GM18907 (cell line): ENCODE measurements around the gene KCNMB2.

Experiments used
- ATAC-seq: cut with Tn5 transposase; IDR thresholded peaks from one replicate; pipeline ENCODE4 v1.9.1; 2021; ENCODE audit warnings: mild to moderate bottlenecking, moderate library complexity; ENCODE audit not compliant: unreplicated experiment

The KCNMB2 gene

DNA sequence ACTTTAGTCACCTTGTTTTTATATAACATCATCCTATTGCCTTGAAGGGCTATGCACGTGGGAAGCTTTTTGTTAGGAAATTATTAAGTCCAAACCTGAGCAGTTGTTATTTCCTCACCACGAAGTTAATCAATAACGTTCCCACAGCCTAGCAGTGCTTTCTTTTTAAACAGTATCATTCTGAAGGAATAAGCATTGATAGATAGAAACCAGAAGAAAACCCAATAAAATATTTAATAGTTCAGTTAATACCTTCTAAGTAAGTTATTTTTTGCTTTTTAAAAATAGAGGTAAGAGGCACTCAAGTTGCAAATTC is 149.3 kb downstream of the KCNMB2 start:
- peak; percentile 60 for ATAC-seq

DNA sequence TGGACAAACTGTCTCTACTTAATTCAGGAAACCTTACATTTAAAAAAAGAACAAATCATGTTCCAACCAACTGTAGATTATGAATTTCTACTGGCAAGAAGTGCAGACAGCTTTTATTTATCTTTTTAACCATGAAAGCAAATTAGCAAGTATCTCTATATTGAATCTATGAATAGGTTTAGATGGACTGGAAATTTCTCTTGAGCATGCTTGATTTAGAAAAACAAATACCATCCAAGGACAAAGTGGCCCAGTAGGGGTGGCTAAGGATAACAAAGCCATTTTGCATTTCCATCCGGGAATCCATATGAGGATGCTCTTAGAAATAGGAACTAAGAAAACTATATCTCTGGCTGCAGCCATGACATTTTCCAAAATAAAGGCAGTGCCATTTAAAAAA is 150.6 kb downstream of the KCNMB2 start:
- ATAC-seq, result no peak

DNA sequence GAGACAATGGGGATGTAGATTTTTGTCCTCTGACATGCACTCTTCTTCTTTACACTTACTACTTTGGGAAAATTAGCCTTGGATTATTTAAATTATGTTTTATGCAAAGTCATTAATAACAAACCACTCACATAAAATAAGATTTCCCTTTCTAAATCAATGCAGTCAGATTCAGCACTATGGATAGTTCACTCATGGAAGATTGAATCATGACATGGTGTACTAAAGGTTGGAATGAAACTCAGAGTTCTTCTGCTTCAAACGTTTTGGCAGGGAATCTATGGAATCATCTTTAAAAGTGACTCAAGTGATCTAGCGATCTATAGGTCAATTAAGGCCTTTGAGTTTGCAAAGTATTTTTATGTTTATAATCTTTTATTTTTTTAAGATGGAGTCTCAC is 154.3 kb downstream of the KCNMB2 start:
- ATAC-seq, result no peak

DNA sequence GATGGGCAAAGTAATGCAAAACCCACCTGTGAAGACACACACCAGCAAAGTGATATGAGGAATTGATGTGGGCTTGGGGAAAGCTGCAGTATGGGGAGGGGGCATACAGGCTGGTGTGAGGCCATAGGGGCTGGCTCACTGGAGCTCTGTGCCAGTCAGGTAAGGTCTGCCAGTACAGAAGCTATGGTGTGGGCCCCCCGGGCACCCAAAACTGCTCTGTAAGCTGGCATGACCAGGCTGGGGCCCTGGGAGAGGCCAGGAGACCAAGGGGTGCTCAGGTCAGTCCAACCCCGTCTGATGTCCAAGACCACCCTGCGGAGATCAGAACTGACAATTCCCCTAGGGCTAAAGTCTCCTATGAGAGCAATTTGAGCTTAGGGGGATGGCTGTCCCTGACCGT is 163.1 kb downstream of the KCNMB2 start:
- ATAC-seq, result no peak

DNA sequence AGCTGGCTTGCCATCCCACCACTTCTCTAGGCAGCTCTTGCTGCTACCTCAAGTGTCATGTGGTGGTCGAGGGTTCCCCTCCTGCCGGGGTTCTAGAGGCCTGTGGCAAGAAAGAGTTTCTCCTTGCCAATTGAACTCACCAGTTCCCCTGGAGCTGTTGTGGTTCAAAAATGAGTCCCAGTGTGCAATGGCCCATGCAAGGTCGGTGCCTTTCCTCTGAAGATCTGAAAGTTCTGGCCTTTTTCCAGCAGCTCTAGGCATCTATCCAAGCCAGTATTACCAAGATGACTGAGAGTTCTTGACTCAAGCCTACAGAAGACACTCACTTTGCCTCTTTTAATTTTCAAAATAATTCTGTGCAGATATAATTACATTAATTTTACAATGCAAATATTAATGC is 163.6 kb downstream of the KCNMB2 start:
- no peak for ATAC-seq

DNA sequence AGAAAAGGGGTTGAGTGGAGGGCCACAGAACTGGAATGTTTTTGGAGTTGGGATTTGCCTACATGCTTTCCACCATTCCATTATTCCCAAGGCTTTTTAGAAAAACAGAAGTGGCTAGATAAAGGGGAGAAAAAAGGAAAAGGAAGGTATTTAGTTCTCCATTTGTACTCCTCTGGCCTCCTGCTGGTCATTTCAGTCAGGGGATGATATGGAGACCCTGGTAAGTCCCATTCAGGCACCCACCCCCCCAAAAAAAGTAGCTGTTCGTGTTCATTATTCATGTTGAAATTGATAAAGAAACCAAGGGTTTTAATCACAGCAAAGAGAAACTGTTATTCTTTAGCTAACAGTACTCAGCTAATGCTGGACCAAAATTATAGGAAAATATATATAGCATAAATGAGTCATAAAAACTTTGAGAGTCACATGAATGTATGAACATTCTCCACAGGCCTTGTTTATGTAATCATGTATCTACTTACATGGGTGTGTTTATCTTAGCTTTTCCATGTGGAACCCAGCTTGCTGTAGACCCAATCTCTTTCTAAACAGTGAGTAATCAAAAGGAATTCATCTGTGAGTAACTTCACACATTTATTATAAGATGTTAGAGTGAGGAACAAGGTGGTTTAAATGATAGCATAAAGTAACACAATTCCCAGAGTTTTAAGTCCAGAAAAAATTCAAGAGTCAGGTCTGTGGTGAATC is 167.2 kb downstream of the KCNMB2 start:
- no peak for ATAC-seq

DNA sequence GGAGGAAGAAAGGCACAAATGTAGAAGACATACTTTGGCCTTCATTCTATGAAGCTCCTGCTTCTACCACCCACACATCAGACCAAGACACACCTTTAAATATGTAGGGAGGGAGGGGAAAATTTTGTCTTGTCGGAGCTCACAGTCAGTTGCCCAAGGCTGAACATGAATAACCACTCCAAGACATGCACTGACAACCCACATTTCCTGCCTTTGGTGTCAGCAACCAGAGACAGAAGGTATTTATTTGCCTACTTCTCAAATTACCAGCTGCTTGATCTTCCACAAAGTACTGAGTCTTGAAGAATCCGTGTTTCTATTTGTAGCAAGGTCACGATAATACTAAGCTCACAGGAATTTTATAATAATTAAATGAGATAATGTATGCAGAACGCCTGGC is 169.7 kb downstream of the KCNMB2 start:
- no peak for ATAC-seq

DNA sequence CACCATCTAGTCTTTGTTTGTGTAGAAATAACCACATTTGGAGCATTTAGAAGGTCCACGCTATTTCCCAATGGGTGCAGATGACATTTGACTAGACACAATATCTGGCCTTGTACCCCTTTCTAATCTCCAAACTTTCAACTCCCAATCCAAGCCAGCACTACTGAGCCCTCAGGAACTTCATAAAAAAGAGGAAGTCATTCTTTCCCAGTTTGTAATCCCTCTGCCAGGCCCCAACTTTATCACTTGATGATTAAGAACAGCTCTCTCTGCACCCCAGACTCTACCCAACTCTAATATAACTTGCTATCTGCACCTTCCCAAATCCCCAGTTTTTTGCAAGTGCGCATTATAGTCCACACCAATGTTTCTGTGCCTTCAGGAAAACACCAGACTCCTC is 170.2 kb downstream of the KCNMB2 start:
- no peak for ATAC-seq

DNA sequence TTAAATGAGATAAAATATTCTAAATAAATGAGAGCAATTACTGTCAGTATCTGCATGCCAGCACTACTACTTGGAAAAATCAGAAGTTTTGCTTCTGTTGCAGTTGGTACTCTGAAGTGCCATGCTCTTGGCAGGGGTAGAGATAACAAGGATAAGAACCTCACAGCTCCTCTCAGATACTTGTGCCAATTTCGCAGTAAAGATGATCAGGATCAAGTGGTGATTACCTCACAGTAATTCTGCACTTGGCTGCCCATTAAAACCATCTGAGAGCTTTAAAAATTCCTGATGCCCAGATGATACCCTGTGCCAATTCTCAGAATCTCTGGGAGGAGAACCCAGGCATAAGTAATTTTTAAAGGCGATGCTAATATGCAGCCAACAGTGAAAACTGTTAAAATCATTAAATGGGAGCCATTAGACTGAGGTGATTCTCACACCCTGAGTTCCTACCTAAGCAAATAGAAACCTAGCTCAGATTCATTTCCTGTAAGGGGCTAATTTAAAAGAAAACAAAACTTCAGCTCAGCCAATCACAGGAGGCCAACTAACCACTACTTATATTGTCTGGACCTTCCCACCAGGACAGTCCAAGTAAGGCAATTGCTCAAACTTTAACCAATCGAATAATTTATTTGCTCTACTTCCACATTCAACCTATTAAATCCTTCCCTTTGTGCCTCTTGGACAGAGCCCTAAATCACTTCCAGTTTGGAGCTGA is 171.2 kb downstream of the KCNMB2 start:
- ATAC-seq, result peak; percentile 64

DNA sequence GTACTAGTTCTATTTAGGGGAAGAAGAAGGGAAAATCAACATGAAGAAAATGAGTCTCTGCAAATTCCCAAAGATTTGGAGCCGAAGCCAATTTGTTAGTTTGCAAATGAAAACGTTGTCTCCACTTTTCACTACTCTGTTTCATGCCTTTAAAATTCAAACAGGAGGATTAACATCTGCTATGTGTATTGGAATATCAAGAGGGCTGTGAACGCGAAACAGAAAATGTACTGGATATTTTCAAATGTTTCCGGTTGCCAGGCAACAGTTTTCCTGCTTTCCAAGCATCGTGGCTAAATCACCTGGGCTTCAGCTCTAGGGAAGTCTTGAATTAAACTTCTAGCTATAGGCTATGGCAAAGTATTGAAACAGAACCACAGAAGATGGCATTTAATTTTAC is 172.8 kb downstream of the KCNMB2 start:
- ATAC-seq, result no peak

DNA sequence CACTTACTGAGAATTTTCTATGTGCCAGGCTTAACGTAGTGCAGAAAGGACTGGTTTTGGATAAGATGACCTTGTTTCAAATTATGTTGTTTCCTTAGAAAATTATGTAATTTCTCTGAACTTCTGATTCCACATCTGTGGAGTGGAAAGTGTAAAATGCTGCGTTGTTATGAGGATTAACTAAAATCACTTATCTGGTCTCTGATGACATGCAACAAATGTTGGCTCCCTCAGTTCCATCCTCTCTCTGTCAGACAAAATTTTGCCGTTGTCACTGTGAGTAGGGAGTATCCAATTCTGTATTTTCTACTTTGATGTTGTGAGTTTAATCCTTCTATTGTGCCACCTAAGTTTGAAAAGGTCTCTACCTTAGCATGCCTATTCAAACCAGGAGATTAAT is 175.5 kb downstream of the KCNMB2 start:
- no peak for ATAC-seq

DNA sequence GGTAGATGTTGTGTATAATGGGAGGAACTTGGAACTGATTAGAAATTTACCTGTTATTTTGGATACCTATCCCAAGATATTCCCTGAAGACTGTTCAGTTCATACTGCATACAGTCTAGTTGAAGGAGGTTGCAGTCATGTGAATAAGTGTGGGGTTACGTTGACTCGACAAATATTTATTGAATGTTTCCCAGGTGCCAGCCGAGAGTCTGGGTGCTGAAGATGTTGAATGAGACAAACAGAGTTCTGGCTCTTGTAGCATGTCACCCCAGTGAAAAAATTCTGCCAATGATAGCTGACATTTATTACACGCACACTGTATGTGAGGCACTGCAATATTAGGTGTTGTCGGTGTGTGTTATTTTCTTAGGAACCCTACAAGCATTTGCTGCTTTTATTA is 176.0 kb downstream of the KCNMB2 start:
- no peak for ATAC-seq

DNA sequence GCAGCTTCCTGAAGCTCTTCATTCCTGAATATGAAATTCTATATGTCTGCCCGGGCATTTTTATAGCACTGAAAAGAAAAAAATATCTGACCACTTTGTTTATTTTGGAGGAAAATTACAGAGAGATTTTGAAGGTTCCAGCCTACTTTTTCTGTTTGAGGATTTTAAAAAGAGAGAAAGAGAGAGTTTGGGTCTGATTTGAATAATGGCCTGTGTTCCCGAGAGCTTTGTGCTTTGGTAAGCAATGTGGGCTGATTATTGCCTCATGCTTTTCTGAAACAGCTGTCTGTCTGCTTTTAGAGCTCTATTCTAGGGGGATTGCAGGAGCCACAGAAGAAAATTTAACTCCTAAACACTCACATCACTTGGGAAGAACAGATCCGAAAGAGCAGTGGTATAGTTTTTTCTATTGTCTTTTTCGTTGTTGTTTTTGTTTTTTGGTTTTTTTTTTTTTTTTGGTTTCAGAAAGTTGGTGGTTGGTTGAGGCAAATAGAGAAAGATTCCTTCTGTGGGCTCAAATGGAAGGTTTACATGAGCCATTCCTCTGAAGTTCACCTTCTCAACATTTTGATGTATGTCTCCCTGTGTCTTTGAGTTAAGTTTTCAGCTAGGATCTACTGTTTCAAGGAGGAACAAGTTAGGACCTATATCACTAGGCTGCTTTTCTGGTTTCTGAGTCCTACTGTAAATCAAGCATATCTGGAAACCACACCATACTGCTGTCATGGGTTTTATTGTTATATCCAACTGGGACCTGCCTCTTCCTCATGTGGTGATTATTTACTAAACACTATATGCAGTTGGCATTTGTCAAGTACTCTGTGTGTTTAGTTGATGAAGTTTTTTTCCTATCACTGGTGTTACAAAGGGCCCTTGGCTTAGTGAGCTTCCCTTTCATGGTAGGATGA is 178.9 kb downstream of the KCNMB2 start:
- no peak for ATAC-seq

DNA sequence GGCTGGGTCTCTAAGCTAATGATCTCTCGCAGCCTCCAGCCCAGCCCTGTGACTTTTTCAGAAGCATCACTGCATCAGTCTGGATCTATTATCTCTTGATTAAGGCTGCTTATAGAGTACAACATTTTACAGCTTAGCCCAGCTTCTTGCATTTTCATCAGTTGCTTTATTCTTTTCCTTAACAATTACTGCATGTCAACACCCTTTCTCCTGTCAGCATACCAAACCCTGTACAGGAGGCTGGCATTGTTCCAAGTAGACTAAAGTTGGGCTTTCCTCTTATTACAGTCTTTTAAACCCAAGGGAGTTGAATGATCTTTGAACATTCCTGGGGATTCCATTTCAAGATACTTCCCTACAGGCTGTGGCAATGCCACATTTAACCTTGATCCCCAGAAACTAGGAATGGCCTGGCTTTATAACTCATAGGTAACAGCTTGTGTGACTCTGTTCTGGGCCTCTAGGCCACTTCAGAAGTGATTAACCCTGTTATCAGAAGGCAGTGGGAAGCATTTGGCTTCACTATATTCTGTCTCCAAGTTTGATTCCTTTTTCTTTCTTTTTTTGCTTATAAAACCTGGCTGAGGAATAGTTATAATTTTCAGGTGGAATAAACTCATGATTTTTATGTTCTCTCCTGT is 182.9 kb downstream of the KCNMB2 start:
- no peak for ATAC-seq

DNA sequence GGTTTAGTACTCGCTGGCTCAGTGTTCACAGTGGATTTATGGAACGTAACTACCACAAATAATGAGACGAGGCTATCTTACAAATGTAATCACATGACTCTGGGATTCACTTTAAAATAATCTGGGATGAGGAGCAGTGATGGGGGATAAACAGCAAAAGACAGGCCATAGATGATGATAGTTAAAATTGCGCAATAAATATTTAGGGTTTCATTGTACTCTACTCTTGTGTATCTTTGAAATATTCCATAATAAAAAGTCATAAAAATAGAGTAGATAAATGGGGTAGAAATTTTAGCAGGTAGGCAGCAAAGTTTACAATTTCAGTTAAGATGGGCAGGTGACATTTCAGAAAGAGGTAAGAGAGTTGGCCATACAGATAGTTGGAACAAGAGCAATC is 196.6 kb downstream of the KCNMB2 start:
- no peak for ATAC-seq

DNA sequence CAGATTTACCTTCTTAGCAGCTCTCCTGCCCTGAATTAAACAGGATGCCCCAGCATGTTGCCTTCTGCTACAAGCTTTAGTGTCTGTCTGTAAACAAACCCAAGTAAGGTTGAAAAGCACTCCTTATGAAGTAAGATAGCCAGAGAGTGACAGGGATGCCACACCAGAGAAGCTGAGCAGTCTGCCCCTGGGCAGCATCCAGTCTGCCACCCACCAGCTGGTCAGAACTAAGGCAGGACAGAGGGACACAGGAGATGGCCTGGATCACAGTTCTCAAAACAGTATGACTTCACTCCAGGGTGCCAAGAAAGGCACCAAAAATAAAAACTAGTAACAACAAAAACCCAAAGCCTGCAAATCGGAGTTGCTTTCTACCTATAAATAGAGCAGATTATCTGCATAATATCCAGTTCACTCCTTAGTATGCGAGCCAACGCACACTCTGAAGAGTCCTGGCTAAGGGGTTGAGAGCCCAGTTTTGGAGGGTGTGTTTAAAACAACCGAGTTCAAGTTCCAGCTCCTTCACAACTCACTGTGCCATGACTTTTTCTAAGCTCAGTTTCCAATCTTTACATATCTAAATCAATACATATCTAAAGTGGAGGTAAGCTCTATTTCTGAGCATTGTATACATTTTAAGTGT is 198.9 kb downstream of the KCNMB2 start:
- no peak for ATAC-seq

DNA sequence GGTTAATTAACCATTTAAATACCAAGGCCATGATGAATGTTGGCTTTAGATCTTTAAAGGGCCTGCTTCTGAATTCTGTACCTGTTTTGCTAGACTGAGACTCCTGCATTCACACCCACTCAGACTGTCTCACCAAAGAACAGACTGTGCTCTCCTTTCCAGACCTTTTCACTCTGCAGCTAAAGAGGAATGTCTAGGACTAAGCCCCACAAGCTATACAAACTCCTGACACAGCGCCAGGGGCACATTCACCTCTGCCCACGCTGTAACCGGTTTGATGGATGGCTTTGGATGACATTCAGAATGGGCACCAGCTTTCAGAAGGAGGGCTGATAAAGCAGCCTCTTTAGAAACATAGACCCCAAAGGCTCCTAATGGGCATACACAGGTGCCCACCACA is 200.1 kb downstream of the KCNMB2 start:
- ATAC-seq, result no peak

DNA sequence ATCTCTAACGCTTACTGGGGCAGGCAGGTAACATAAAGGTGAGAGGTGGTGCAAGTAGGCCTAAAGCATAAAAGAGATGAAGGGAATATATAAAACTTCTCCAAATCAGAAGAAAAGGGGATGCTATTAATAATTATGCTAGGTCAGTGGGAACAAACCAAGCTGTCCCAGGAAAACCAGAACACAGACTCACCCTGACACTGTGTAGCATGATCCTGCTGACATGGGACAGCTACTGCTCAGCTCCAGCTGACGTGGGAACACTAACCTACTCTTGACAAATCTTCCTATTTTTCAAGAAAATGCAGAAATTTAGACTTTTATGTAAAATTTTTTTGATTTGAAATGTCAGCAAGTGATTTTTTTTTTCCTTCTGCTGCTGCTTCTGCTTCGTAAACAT is 203.5 kb downstream of the KCNMB2 start:
- no peak for ATAC-seq

DNA sequence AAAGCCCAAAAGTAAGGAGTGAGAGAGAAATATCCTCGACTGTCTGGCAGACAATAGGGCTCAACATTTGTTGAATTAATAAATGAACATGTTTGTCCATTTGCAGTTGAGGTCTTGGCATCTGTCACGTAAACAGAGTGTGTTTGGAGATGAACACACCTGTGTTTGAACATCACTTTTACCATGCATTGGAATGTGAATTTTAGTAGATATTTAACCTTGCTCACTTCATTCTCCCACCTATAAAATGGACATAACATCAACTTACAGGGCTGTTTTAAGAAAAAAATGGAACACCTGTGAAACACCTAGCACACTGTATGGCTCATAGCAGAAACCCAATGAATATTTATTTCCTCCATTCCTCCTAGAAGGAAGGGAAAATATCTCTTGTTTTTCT is 204.8 kb downstream of the KCNMB2 start:
- no peak for ATAC-seq

DNA sequence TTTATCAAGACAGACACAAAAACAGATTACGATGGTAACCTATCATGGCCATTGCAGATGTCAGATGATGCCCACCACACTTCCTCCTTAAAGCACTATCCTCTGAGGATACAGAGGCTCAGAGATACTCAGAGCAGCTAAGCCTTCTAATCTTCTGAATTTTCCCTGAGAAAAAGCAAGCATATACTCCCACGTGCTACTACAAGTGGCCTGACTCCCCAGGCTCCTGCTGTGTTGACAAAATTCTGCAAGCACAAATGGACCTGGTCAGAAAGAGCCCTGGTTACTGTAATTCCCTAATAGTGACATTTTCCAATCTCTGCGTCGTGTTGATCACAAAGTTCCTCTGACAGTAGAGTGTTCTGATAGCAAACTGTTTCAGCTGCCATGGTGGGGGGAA is 207.1 kb downstream of the KCNMB2 start:
- ATAC-seq, result no peak
